EH (cell line): ENCODE results near the gene CHST6.
A peak's percentile ranks its signal among the peaks of the same experiment; 100 is the strongest.
"Not testable (repeated sequence)": the region's sequence is repeated elsewhere in the genome, so short reads cannot be mapped to it uniquely, and the experiment has no call there.

Source experiments
- DNase-seq: peaks from one replicate; pipeline ENCODE4 v3.0.0-alpha.2; 2015; ENCODE audit warnings: low read depth

The CHST6 gene

DNA sequence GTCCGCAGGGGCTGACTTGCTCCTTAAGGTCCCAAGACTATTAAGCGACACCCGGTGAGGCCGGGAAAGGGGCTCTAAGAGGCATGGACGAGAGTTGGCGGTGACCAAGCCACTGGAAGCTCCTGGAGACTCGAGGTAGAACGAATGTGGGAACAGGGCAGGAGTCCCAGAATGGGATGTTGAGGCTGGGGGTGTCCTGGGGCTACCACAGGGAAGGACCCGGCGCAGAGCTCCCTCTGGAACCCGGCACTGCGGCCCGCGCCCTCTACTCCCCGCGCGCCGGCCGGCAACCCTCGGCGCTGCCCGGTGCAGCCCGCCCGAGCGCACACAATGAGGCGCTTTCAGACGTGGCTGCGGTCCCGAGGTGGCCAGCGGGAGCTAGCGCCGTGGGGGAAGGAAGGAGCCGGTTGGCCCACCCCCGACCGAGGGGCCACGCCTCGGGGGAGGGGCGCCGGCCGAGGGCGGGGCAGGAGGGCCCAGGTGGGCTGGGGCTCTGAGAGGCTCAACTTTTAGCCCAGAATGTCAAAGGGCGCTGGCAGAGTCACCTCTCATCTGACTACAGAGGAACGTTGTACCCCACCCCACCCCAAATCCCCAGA, at the start of gene CHST6:
TSS of gene CHST6 (minus strand) at position 366 of the 599 bp plus-strand sequence. CDS start 15,613 bp downstream, outside the sequence.
- peak; percentile 28 for DNase-seq

DNA sequence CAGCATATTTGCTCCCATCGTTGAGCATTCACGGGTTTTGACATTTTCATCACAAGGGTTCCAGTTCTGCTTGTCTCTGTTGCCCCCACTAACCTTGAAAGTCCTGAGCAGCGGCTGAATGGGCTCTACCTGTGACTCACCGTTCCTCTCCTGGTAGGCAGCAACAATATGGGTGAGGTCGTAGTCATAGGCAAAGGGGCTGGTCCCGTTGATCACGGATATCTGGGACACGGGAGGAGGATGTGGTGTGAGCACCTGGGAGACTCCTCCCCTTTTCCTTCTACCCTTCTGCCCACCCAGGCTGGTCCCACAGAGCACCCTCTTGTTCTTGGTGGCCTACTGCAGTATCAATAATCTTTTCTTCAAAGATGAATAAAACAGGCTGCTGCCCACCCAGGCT, 47.2 kb upstream of the CHST6 start:
- DNase-seq: not testable (repeated sequence)

DNA sequence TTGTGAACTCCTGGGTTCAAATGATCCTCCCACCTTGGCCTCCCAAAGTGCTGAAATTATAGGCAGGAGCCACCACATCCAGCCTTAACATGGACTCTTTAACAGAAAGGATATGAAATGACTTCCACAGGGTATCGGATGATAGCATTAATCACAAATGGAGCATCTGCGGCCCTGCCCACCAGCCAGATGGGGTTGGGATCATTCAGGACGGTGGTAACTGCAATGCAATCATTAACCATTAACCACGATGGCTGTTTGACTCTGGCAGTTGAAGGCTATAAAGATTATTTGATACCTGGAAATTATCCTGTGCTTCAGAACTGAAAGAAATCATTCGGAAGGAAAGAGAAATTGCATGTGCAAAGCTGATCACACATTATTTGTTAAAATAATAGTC, 46.0 kb upstream of the CHST6 start:
- no peak for DNase-seq

DNA sequence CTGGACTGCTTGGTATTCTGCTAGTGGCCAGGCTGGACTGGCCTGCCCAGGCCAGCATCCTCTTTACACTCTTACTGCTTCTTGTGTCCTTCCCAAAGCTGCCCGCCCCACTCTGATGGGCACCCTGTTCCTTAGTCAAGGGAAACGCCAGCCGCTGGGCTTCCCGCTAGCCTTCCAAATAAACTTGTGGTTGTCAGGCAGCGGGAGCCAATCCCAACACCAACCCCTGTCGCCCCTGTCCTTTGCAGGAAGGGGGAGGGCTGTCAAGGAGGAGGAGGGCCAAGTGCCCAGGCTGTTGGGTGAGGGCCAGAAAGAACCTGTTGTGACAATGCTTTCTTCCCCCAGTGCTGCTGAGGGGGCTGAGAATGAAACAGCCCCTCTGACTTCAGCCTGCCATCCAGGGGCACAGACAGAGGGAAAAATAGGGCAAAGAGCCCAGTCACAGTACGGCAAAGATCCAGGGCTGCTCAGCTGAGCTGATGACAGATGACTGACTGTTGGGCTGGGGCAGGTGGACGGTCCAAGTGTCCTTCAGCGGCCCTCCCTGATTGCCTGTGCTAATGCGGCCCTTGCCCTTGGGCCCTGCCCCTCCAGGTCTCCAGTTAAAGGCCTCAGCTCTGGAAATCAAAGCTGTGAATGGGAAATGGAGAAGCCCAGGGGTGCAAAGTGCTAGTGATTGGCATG, 43.8 kb upstream of the CHST6 start:
- not testable (repeated sequence) for DNase-seq

DNA sequence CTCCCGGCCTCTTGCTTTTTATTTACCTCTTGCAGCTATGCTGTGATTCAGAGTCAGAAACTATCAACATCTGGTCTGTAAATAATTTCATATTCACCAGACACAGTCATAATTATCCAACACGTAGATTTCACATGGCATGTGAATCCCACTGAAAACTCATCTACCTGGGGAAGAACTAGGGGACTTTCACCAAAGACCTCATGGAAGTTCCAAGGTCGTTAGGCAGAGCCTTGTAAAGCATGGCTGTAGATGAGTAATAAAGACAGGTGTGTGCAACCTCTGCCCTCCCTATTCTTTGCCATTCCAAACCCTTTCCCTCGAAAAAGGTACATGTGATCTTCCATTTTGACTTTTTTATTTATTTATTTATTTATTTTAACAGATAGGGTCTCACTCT, 42.5 kb upstream of the CHST6 start:
- no peak for DNase-seq

DNA sequence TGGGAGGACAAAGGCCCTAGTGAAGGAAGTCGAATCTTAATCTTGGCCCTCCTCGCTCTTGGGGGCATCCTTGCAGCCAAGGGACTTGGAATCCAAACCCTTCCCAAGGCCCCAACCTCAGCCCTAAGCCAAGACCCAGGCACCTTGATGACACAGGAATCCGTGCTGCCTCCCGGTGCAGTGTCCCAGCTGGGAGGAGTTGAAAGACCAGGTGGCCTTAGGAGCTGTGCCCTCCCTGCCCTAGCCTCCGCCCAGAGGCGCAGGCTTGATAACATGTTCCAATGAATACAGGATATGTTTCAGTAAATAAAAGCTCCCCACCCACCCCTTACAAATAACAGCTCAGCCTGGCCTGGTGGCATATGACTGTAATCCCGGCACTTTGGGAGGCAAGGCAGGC, 40.7 kb upstream of the CHST6 start, which contains the start of gene CHST5:
TSS of gene CHST5 (minus strand) at position 208 of the 400 bp plus-strand sequence. CDS start 5,724 bp downstream, outside the sequence.
- DNase-seq: no peak

DNA sequence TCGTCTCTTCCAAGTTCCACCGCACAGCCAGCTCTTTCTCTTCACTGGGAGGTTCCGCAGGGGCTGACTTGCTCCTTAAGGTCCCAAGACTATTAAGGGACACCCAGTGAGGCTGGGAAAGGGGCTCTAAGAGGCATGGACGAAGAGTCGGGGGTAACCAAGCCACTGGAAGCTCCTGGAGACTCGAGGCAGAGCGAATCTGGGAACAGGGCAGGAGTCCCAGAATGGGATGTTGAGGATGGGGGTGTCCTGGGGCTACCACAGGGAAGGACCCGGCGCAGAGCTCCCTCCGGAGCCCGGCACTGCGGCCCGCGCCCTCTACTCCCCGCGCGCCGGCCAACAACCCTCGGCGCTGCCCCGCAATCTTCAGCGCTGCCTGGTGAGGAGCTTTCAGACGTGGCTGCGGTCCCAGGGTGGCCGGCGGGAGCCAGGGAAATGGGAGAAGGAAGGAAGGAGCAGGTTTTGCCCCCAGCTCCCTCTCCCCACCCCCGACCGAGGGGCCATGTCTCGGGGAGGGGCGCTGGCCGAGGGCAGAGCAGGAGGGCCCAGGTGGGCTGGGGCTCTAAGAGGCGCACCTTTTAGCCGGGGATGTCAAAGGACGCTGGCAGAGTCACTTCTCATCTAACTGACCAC, 40.1 kb upstream of the CHST6 start:
- DNase-seq: no peak

DNA sequence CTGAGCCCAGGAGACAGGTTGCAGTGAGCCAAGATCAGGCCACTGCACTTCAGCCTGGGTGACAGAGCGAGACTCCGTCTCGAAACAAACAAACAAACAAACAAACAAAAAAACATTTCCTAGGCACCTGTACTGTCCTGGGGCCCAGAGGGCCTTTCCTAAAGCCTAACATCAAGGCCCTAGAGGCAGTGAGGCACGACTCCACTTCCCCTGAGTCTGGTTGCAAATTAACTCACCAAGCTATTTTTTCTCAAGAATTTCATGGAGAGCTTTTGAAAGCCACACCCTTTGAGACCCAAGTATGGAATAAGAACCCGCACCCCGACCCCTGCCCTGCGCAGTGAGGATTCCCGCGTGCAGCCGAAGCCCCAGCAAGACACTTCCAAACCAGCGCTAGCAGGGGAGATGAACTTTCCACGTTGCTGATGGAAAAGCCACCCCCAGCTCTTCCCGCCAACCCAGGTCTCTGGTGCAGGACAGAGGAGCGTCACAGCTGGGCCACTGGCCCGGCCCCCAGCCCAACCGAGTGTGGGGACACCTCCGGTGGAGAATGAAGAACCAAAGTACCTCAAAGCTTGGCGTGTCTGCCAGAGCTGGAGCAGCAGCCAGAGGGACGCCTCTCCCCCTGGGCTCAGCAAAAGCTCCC, 39.4 kb upstream of the CHST6 start:
- DNase-seq: no peak

DNA sequence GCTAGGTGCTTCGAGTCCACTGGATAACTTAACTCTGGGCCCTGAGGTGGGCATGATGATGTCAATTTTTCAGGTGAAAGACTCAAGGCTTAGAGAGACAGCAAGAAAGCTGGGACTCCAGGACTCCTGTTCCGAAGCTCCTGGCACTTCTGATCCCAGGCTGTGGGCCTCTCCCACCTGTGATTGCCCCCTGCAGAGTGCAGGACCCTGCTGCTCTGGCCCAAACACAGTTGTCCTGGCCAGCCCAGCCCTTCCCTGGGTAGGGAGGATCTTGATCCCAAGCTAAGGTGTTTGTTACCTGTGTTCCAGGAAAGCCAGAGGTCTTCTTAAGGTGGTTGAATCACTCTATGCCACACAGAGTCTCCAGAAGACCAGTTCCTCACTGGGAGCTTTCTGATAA, 37.5 kb upstream of the CHST6 start:
- DNase-seq: no peak

DNA sequence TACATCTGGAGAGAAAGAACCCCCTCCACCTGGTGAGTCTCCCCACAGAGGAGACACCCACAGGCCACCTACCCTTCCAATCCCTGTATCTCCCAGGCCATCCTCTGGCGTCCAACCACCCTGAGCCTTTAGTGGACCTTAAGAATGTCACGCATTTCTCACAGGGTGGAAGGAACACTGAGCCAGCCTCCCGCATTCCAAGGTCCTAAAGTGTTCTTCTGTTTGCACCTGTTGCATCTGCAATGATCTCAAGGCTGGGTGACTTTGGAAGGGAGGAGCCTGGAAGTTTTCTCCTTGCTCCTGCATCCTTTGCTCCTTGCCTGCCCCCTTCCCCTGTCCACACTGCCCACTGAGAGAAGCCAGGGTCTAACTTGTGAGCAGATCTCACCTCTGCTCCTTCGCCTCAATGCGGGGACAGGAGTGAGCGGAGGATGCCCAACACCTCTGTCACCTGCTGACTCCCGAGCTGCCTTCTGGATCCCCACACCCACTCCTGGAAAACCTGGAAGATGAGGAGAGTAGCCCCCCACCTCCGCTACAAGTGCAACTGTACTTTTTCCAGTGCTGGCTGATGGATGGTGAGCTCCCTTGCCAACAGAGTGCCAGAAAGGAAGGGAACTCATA, 37.0 kb upstream of the CHST6 start:
- no peak for DNase-seq

DNA sequence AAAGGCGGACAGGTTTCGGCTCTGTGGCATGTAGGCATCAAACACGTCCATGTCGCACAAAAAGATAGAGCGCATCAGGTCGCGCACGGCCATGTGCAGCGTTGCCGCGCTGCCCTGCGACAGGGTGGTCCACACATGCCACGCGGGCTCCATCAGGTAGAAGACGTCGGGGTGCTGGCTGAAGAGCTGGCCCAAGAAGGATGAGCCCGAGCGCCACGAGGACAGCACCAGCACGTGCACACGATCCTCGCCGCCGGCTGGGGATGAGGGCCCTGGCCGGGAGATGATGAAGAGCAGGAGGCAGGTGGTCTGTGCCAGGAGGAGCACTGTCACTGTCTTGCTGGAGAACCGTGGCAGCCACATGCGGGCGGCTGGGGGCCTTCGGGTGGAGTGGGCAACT, 34.7 kb upstream of the CHST6 start:
- no peak for DNase-seq

DNA sequence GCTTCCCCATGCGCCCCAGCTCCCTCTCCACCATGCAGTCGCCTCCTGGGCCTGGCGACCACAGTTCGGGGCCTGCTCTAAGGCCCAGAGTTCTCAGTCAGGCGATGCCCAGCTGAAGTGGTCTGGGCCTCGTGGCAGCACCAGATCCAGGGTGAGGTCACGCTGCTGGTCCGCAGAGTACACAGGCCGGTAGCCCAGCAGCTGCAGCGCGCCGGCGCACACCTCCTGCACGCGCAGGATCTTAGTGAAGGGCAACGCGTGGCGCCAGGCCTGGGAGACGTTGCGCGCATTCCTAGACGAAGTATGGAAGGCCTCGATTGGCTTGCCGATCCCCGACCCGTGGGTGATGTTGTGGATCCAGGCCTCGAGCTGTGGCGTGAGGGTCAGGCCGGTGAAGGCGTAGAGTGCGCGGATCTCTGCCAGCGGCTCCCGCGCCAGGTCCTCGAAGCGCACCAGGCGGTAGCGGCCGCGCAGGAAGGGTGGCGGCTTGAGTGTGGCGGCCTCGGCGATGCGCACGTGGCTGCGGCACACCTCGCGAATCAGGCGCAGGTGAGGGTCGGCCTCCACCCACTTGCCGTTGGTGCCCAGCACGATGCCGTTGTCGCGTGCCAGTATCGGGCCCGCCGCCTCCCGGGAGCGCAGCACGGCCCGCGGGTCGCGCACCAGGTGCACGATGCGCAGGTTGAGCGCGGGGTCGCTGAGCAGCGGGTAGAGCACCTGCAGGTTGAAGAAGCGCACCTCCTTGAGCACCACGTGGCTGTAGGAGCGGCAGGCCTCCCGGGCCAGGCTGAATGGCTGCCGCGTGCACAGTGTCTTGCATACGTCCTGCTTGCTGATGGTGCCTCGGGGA, 34.0 kb upstream of the CHST6 start:
- DNase-seq: no peak

DNA sequence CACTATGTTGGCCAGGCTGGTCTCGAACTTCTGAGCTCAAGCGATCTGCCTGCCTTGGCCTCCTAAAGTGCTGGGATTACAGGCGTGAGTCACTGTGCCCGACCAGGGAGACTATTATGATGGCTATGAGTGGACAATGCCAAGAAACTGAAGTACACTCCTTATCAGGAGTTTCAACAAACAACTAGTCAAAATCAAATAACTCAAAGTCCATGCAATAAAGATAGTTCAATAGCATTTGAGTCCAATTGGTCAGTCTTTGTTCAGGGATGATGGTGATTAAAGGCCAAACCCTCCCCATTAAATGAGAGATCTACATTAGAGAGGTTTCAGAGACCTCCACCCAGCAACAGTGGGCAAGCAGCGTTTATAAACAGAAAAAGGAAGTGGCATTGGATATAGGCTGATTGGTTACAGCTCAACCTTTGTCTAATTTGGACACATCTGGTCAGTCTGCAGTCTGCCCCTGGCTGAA, 32.6 kb upstream of the CHST6 start:
- DNase-seq: no peak

DNA sequence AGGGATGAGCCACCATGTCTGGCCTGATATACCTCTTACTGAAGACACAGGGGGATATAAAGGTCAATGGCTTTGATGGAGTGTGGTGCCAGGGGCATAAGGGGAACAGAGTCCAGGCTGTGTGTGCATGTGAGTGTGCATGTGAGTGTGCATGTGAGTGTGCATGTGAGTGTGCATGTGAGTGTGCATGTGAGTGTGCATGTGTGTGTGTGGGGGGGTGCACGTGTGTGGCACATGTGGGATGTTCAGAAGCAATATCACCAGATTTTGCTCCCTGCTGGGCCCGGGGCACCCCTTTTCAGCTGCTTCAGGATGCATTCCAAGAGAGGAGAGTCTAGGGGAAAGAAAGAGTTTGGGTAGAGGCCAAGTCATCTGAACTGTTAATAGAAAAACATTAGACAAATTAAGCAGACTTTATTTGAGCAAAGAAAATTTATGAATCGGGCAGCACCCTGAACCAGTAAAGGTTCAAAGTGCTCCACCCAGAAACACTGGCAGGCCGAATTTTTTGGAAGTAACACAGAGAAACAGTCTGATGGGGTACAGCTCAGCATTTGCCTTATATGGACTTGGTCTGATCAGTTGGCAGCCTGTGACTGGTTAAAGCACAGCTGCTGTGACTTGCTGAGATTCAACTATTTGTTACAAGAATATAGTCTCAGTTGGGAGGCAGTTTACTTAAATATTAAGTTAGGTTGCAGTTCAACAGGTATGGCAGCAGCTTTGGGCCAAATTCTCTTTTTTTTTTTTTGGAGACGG, 31.0 kb upstream of the CHST6 start:
- no peak for DNase-seq

DNA sequence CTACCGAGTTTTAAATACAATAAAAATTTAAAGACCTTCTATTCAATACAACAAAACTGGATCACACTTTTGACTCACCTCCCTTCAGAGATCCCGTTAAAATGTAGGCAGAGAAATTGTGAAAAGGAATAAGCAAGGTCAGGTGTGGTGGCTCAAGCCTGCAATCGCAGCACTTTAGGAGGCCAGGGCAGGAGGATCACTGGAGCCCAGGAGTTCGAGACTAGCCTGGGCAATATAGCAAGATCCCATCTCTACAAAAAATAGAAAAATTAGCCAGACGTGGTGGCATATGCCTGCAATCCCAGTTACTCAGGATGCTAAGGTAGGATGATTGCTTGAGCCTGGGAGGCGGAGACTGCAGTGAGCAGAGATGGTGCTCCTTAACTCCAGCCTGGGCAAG, 23.9 kb upstream of the CHST6 start:
- DNase-seq: no peak

DNA sequence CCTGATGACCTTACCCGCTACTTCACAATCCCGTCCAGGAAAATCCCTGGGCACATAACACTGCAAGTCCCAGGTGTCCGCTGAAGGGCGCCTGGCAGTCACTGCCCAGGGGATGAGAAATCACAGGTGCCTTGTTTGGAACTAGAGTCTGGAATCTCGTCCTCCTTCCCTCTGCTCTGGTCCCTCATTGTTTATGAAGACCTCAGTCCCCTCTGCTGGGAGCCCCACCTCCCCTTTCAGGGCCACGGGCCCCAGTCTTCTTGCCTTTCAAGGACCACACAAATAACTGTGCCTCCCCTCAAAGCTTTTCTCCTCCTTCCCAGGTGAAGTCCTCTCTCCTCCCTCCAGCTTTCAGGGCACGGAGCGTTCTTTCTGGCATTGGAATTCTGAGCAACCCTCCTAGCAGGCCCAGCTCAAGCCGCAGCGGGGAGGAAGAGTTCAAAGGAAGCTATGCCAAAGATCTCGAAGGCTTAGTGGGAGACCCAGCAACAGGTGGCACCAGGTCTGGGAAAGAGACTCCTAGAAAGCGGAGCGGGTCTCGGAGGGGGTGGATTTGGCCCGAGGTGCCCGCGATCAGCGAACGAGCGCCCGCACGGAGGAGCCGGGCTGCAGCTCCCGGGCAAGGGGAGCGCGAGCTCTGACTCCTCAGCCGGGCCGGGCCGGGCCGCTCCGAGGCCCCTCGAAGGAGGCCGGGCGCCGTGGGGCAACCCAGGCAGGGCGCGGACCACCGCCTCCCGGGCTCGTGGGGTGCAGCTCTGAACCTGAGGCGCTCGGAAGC, 21.1 kb upstream of the CHST6 start:
- peak; percentile 20 for DNase-seq

DNA sequence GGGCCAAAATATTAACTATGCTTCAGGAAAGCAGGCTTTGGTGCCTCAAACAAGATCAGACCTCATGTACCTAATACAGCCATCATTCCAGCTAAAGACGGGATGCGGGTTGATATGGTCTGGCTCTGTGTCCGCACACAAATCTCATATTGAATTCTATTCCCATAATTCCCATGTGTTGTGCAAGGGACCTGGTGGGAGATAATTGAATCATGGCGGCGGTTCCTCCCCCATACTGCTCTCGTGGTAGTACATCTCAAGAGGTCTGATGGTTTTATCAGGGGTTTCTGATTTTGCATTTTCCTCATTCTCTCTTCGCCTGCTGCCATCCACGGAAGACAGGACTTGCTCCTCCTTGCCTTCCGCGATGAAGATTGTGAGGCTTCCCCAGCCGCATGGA, 19.1 kb upstream of the CHST6 start:
- DNase-seq: no peak

DNA sequence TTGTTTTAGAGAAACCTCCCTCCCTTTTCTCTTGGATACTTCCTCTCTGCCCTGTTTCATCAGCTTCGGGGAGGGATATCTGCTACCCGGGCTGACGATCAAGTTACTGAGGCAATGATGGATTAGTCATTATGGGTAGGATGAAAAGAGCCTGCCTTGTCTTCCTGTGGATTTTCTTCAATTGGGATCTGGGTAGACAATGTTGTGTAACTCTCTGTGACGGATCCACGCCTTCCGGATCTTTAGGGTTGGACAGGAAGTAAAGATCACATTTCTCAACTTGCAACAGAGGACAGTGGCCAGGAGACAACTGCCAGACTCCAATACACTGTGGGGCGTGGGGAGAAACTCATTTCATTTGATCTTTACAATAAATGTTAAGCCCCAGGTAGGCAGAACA, 11.3 kb upstream of the CHST6 start:
- peak; percentile 87 for DNase-seq

DNA sequence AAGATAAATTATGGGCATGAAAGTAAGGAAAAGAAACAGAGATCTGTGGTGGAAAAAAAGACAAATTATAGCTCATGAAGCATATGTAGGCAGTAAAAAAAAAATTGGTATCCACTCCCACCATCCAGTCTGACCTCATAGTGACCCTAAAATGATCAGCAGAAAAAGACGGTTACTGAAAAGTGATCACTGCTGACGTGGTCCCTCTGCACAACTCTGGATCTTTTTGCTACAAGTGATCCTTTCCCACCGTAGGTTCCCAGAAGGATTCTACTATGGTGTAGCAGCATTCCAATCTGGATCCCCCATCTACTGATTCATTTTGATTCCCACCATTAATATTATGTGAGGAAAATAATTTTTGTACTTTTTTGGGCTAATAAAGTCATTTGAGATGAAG, 10.9 kb upstream of the CHST6 start:
- DNase-seq: no peak

DNA sequence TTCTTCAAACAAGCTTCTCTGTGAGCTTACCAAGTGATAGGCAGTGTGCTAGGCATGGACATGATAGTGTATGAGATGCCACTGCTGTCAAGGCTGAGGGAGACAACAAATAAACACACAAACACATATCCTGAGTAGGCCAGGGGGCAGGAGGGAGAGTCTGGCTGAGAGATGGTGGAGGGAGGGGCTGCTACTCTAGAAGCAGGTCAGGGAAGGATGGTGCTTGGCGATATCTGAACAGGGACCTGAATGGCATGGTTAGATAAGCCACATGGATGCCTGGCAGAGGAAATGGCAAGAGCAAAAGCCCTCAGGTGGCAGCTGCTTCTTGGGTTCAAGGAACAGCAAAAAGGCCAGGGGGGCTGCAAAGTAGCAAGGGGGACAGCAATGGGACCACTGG, 8.6 kb upstream of the CHST6 start:
- DNase-seq: no peak
